ENCODE measurements around the gene TAS2R60. TPM values are rescaled to one million over a fixed set of nuclear protein-coding genes. Genes with fewer than 3 reads are reported as not detected.

TAS2R60 gene
- polyA plus RNA-seq, 1 donor (not counting 4 experiments of a cell fraction or from before 2014, with no cell fraction given), result 0.17 TPM

- no peaks in the 10 kb centered on the region for H3K79me2 ChIP-seq (ENCODE audit: control insufficient read depth, insufficient read depth, low read length)
- H3K27ac ChIP-seq (ENCODE audit: control insufficient read depth, insufficient read depth, low read length), result no peak overlapping the region
- no peaks in the 10 kb centered on the region for H3K27me3 ChIP-seq (ENCODE audit: control insufficient read depth, extremely low read depth, insufficient read depth, low read length)
- TF ChIP-seq CTCF (optimal IDR thresholded peaks at IDR 0.05 in 1 of 3, IDR thresholded peaks at IDR 0.05 in 1 of 3, conservative IDR thresholded peaks at IDR 0.05 in 1 of 3; ENCODE audit: extremely low read depth in 1 of 3, insufficient read depth in 2 of 3, low read length in 3 of 3) (no peak), EZH2 (IDR thresholded peaks at IDR 0.05; ENCODE audit: low read length) (no peak)
- H3K9me1 ChIP-seq (ENCODE audit: control insufficient read depth, extremely low read depth, insufficient read depth, low read length), result no peaks in the 10 kb centered on the region
- H3K36me3 ChIP-seq (ENCODE audit: control insufficient read depth in 2 of 2, extremely low read depth in 1 of 2, insufficient read depth in 2 of 2, low read length in 2 of 2), result no peaks in the 10 kb centered on the region
- no peak overlapping the region for H3K4me2 ChIP-seq (ENCODE audit: control insufficient read depth, extremely low read depth, insufficient read depth, low read depth, low read length)
- FAIRE-seq (no peak), DNase-seq (ENCODE audit: low read depth, low spot score) (no peak)
- H3K9me3 ChIP-seq (ENCODE audit: control insufficient read depth, low read depth, low read length), result no peaks in the 10 kb centered on the region
- peaks cover 17% of the 10 kb centered on the region for H3K4me1 ChIP-seq (ENCODE audit: control insufficient read depth, extremely low read depth, insufficient read depth, low read length)
- dilution Hi-C loops (cut with MboI; ENCODE audit: extremely low pct_ligation_motif_present, low sequenced_read_pairs), result no loop called here
- H4K20me1 ChIP-seq (ENCODE audit: control insufficient read depth, extremely low read depth, insufficient read depth, low read length), result no peaks in the 10 kb centered on the region
- no peak overlapping the region for H3K4me3 ChIP-seq (ENCODE audit: control insufficient read depth in 2 of 3, extremely low read depth in 1 of 3, insufficient read depth in 2 of 3, low read depth in 1 of 3, low read length in 3 of 3)
- H2AFZ ChIP-seq (ENCODE audit: control insufficient read depth, low read length), result no peak overlapping the region
- H3K9ac ChIP-seq (ENCODE audit: control insufficient read depth, extremely low read depth, insufficient read depth, low read length), result no peak overlapping the region
Observed at GRCh38 chr7:143426479-143427142, 16.6 kb upstream of the TAS2R60 start.

- dilution Hi-C loops (cut with MboI; ENCODE audit: extremely low pct_ligation_motif_present, low sequenced_read_pairs), result no loop called here
- TF ChIP-seq CTCF (optimal IDR thresholded peaks at IDR 0.05 in 1 of 3, IDR thresholded peaks at IDR 0.05 in 1 of 3, conservative IDR thresholded peaks at IDR 0.05 in 1 of 3; ENCODE audit: extremely low read depth in 1 of 3, insufficient read depth in 2 of 3, low read length in 3 of 3), result no peak
- TF ChIP-seq EZH2 (IDR thresholded peaks at IDR 0.05; ENCODE audit: low read length), result no peak
- Histone ChIP-seq H3K27ac (ENCODE audit: control insufficient read depth, insufficient read depth, low read length) (peak overlapping the region; percentile 94), H3K36me3 (ENCODE audit: control insufficient read depth in 2 of 2, extremely low read depth in 1 of 2, insufficient read depth in 2 of 2, low read length in 2 of 2) (no peaks in the 10 kb centered on the region), H3K4me1 (ENCODE audit: control insufficient read depth, extremely low read depth, insufficient read depth, low read length) (peaks cover 29% of the 10 kb centered on the region), H2AFZ (ENCODE audit: control insufficient read depth, low read length) (peak overlapping the region; percentile 89), H3K9me3 (ENCODE audit: control insufficient read depth, low read depth, low read length) (no peaks in the 10 kb centered on the region), H3K9me1 (ENCODE audit: control insufficient read depth, extremely low read depth, insufficient read depth, low read length) (no peaks in the 10 kb centered on the region), H3K4me2 (ENCODE audit: control insufficient read depth, extremely low read depth, insufficient read depth, low read depth, low read length) (peak overlapping the region; percentile 71), H3K27me3 (ENCODE audit: control insufficient read depth, extremely low read depth, insufficient read depth, low read length) (no peaks in the 10 kb centered on the region), H3K4me3 (ENCODE audit: control insufficient read depth in 2 of 3, extremely low read depth in 1 of 3, insufficient read depth in 2 of 3, low read depth in 1 of 3, low read length in 3 of 3) (peak overlapping the region; percentile 16 to 56 (median 47)), H3K9ac (ENCODE audit: control insufficient read depth, extremely low read depth, insufficient read depth, low read length) (peak overlapping the region; percentile 65), H3K79me2 (ENCODE audit: control insufficient read depth, insufficient read depth, low read length) (no peaks in the 10 kb centered on the region), H4K20me1 (ENCODE audit: control insufficient read depth, extremely low read depth, insufficient read depth, low read length) (no peaks in the 10 kb centered on the region)
- peak; percentile 65 for DNase-seq (ENCODE audit: low read depth, low spot score)
- FAIRE-seq, result peak; percentile 87
Observed at GRCh38 chr7:143429770-143430698, 13.2 kb upstream of the TAS2R60 start.

Data from keratinocyte (primary cell).